Neural cell (in vitro differentiated cells): ENCODE results near the gene TMEM9. TPM values are rescaled to one million over a fixed set of nuclear protein-coding genes. Genes with fewer than 3 reads are reported as not detected.

Source experiments
- H2AFZ ChIP-seq: fragments of 200-600, 300-800 bp; sonication (generic), shearing (Covaris generic); 2 replicates; pipeline ENCODE4 v1.6.0; 2014; ENCODE audit warnings: low read depth, mild to moderate bottlenecking, antibody characterized with exemption, low read length, moderate library complexity
- H3F3A ChIP-seq: fragments of 200-600 bp; shearing (Covaris generic); 2 replicates; pipeline ENCODE4 v1.6.1; 2016; ENCODE audit warnings: mild to moderate bottlenecking, moderate library complexity, mixed read lengths, antibody characterized with exemption, low read length; ENCODE audit not compliant: insufficient read depth, poor library complexity, severe bottlenecking
- H3K27ac ChIP-seq: fragments of 200-600, 300-800 bp; sonication (generic), shearing (Covaris generic); 2 replicates; pipeline ENCODE4 v1.5.1; 2014; ENCODE audit warnings: mild to moderate bottlenecking, low read length, moderate library complexity
- H3K27me3 ChIP-seq: fragments of 300-800, 200-600 bp; sonication (generic), shearing (Covaris generic); 2 replicates; pipeline ENCODE4 v1.6.0; 2014; ENCODE audit warnings: mild to moderate bottlenecking, low read depth, low read length, moderate library complexity; ENCODE audit not compliant: insufficient read depth
- H3K36me3 ChIP-seq: fragments of 300-800, 200-600 bp; sonication (generic), shearing (Covaris generic); 2 replicates; pipeline ENCODE4 v1.5.1; 2014; ENCODE audit warnings: mild to moderate bottlenecking, antibody characterized with exemption, low read length, moderate library complexity; ENCODE audit not compliant: insufficient read depth
- H3K4me2 ChIP-seq: fragments of 300-800, 200-600 bp; sonication (generic), shearing (Covaris generic); 2 replicates; pipeline ENCODE4 v1.6.0; 2014; ENCODE audit warnings: mild to moderate bottlenecking, low read length
- H3K4me3 ChIP-seq: fragments of 300-800, 200-600 bp; sonication (generic), shearing (Covaris generic); 2 replicates; pipeline ENCODE4 v1.5.1; 2014; ENCODE audit warnings: mild to moderate bottlenecking, low read length, moderate library complexity
- H3K79me2 ChIP-seq: fragments of 200-600 bp; shearing (Covaris generic); replicated peaks from 2 replicates; pipeline ENCODE4 v1.6.0; 2014; ENCODE audit warnings: mild to moderate bottlenecking, low read length, moderate library complexity; ENCODE audit not compliant: insufficient read depth
- H3K9ac ChIP-seq: fragments of 300-800, 200-600 bp; sonication (generic), shearing (Covaris generic); 2 replicates; pipeline ENCODE4 v1.6.1; 2016; ENCODE audit warnings: mild to moderate bottlenecking, low read length, mixed read lengths
- H3K9me2 ChIP-seq: fragments of 200-600 bp; shearing (Covaris generic); 2 replicates; pipeline ENCODE4 v1.6.1; 2016; ENCODE audit warnings: mild to moderate bottlenecking, low read length, mixed read lengths; ENCODE audit not compliant: insufficient read depth
- H3K9me3 ChIP-seq: fragments of 200-600, 300-800 bp; sonication (generic), shearing (Covaris generic); 2 replicates; pipeline ENCODE4 v1.6.1; 2016; ENCODE audit warnings: mild to moderate bottlenecking, mixed run types, low read length, moderate library complexity, mixed read lengths
- H4K20me1 ChIP-seq: fragments of 200-600 bp; shearing (Covaris generic); 2 replicates; pipeline ENCODE4 v1.6.1; 2016; ENCODE audit warnings: mild to moderate bottlenecking, mixed run types; ENCODE audit not compliant: insufficient read depth
- CTCF ChIP-seq: fragments of 450-650 bp; IDR thresholded peaks from 2 replicates; pipeline ENCODE4 v1.5.1; 2014; ENCODE audit warnings: antibody characterized with exemption, mild to moderate bottlenecking, moderate library complexity; ENCODE audit not compliant: poor library complexity, severe bottlenecking
- EP300 ChIP-seq: fragments of 450-650 bp; conservative IDR thresholded peaks from 2 replicates; pipeline ENCODE4 v1.6.1; 2014; ENCODE audit warnings: antibody characterized with exemption, mild to moderate bottlenecking, moderate library complexity; ENCODE audit not compliant: poor library complexity, severe bottlenecking
- POLR2AphosphoS5 ChIP-seq: IDR thresholded peaks from 2 replicates; pipeline ENCODE4 v1.6.1; 2012
- RAD21 ChIP-seq: fragments of 450-650 bp; conservative IDR thresholded peaks from 2 replicates; pipeline ENCODE4 v1.6.1; 2014; ENCODE audit warnings: antibody characterized with exemption, mild to moderate bottlenecking, moderate library complexity
- TAF1 ChIP-seq: IDR thresholded peaks from 2 replicates; pipeline ENCODE4 v1.6.1; 2012; ENCODE audit warnings: low read depth
- polyA minus RNA-seq: library from RNA; depleted of rRNA, polyadenylated mRNA; stranded (reverse); fragments of >200 nt; gene quantifications from 2 replicates; pipeline ENCODE4 v1.2.3, GENCODE V29; 2014
- polyA plus RNA-seq: library from polyadenylated mRNA; depleted of rRNA; stranded (reverse); fragments of >200 nt; gene quantifications from 2 replicates; pipeline ENCODE4 v1.2.3, GENCODE V29; 2014
- TF ChIP-seq, protein P1 (sequence below): IDR thresholded peaks from 2 replicates; pipeline ENCODE4 v1.6.1; 2012; ENCODE audit warnings: borderline replicate concordance

Gene TMEM9
- 182 and 193 TPM in 2 replicates for polyA plus RNA-seq
- 73.3 and 77.4 TPM in 2 replicates for polyA minus RNA-seq

- Histone ChIP-seq H3K9me2 (no peaks in the 10 kb centered on the region), H3F3A (no peaks in the 10 kb centered on the region), H3K36me3 (no peaks in the 10 kb centered on the region), H3K9ac (peak within 1 kb of the TSS; percentile 85), H3K79me2 (peaks cover 11% of the 10 kb centered on the region), H3K4me2 (peak within 1 kb of the TSS; percentile 78), H3K27me3 (no peaks in the 10 kb centered on the region), H3K9me3 (no peaks in the 10 kb centered on the region), H2AFZ (peak within 1 kb of the TSS; percentile 71), H3K4me3 (peak within 1 kb of the TSS; percentile 83), H4K20me1 (no peaks in the 10 kb centered on the region), H3K27ac (peak within 1 kb of the TSS; percentile 52)
- TF ChIP-seq POLR2AphosphoS5, result peak; percentile 89
- TF ChIP-seq, protein P1, sequence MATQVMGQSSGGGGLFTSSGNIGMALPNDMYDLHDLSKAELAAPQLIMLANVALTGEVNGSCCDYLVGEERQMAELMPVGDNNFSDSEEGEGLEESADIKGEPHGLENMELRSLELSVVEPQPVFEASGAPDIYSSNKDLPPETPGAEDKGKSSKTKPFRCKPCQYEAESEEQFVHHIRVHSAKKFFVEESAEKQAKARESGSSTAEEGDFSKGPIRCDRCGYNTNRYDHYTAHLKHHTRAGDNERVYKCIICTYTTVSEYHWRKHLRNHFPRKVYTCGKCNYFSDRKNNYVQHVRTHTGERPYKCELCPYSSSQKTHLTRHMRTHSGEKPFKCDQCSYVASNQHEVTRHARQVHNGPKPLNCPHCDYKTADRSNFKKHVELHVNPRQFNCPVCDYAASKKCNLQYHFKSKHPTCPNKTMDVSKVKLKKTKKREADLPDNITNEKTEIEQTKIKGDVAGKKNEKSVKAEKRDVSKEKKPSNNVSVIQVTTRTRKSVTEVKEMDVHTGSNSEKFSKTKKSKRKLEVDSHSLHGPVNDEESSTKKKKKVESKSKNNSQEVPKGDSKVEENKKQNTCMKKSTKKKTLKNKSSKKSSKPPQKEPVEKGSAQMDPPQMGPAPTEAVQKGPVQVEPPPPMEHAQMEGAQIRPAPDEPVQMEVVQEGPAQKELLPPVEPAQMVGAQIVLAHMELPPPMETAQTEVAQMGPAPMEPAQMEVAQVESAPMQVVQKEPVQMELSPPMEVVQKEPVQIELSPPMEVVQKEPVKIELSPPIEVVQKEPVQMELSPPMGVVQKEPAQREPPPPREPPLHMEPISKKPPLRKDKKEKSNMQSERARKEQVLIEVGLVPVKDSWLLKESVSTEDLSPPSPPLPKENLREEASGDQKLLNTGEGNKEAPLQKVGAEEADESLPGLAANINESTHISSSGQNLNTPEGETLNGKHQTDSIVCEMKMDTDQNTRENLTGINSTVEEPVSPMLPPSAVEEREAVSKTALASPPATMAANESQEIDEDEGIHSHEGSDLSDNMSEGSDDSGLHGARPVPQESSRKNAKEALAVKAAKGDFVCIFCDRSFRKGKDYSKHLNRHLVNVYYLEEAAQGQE, result peak; percentile 26
- no peak for TF ChIP-seq EP300
Measured at GRCh38 chr1:201154389-201155165, at the start of gene TMEM9. Gene TMEM9, minus strand, starts transcription at chr1:201154474. Its CDS starts 551 bp downstream, at chr1:201153923.

GRCh38 chr1:201198598-201198997 lies 44.3 kb upstream of the TMEM9 start:
- Histone ChIP-seq H3K27ac (no peak overlapping the region), H3F3A (no peaks in the 10 kb centered on the region), H3K9ac (no peak overlapping the region), H3K4me2 (no peak overlapping the region), H3K9me3 (no peaks in the 10 kb centered on the region), H3K9me2 (no peaks in the 10 kb centered on the region), H3K27me3 (no peaks in the 10 kb centered on the region), H3K36me3 (no peaks in the 10 kb centered on the region), H3K79me2 (no peaks in the 10 kb centered on the region), H4K20me1 (no peaks in the 10 kb centered on the region), H2AFZ (no peak overlapping the region), H3K4me3 (no peak overlapping the region)
- TF ChIP-seq, protein P1, result no peak
- TF ChIP-seq RAD21, result no peak
- TF ChIP-seq EP300, result no peak
- TF ChIP-seq TAF1, result no peak
- no peak for TF ChIP-seq CTCF
